ENCODE results near the gene FNDC10. TPM values are rescaled to one million over a fixed set of nuclear protein-coding genes. Genes with fewer than 3 reads are reported as not detected.
A peak's percentile ranks its signal among the peaks of the same experiment; 100 is the strongest.

FNDC10 gene
- total RNA-seq, 1 donor: 5.9 TPM

DNA sequence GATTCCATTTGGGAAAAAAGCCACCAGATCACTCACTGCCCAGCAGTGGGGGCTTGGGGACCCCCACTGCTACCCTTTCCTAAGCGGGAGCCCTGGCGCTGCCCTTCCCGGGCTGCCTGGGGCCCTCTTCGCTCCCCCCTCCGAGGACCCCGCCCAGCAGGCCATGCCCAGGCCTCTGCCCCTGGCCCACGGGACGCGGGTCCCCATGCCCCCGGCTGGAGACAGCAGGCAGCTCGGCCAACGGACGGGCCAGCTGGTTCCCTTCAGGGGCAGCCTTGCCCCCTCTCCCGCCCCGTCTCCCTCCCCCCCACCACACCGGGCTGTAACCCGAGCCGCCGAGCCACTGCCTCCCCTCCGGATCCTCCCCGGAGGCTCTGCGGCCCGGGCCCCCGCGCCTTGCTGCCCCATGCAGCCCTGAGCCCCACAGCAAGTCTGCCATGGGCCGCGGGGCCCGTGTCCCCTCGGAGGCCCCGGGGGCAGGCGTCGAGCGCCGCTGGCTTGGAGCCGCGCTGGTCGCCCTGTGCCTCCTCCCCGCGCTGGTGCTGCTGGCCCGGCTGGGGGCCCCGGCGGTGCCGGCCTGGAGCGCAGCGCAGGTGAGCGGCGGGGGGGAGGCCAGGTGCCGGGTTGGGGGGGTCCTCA, 32.0 kb upstream of the FNDC10 start, which contains the start of gene MMP23B:
Gene MMP23B (plus strand): TSS at position 392 of the 639 bp plus-strand sequence. CDS start 46 bp downstream, at position 438.
- TF ChIP-seq, protein P1, sequence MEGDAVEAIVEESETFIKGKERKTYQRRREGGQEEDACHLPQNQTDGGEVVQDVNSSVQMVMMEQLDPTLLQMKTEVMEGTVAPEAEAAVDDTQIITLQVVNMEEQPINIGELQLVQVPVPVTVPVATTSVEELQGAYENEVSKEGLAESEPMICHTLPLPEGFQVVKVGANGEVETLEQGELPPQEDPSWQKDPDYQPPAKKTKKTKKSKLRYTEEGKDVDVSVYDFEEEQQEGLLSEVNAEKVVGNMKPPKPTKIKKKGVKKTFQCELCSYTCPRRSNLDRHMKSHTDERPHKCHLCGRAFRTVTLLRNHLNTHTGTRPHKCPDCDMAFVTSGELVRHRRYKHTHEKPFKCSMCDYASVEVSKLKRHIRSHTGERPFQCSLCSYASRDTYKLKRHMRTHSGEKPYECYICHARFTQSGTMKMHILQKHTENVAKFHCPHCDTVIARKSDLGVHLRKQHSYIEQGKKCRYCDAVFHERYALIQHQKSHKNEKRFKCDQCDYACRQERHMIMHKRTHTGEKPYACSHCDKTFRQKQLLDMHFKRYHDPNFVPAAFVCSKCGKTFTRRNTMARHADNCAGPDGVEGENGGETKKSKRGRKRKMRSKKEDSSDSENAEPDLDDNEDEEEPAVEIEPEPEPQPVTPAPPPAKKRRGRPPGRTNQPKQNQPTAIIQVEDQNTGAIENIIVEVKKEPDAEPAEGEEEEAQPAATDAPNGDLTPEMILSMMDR (IDR thresholded peaks at IDR 0.05; ENCODE audit: insufficient read depth, low read length): no peak
- no peak for DNase-seq (ENCODE audit: low read depth)
- peak within 1 kb of the TSS; percentile 25 for H3K4me3 ChIP-seq (ENCODE audit: low read depth, low read length)

DNA sequence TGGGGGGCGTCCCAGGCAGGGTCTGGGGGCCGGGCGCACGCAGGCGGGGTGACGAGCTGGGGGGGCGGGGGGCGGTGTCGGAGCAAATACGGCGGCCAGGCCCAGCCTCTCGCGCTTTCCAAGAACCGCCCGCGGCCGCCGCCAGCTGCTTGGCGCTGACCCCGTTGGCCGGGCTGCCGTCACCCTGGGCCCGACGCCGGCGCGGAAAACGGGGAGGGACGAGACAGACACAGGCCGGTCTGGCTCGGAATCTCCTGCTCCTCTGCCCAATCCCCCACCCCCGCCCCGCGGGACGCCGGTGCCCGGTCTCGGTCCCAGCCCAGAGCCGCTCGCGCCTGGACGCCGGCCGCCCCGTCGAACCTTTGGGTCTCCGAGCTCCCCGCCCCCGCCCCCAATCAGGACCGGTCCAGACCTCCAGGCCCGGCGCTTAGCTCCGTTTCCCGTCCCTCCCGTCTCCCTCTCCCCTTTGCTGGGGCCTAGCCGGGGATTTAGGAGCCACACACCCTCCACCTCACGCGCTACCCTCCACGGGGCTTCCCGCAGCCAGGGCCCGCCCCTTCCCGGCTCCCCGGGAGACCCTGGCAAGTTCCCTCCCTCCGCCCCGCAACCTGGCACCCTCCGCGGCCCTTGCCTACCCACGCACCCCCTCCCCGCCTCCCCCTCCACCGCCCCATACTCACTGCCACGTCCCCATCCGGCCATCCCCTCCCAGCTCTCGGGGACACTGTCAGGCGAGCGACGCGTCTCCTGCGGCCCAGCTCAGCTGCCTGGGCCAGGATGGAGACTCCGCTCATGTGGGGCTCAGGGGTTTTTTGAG, 31.2 kb upstream of the FNDC10 start:
- peak; percentile 43 for DNase-seq (ENCODE audit: low read depth)
- TF ChIP-seq, protein P1 (IDR thresholded peaks at IDR 0.05; ENCODE audit: insufficient read depth, low read length): no peak
- no peak overlapping the region for H3K4me3 ChIP-seq (ENCODE audit: low read depth, low read length)

- TF ChIP-seq, protein P1 (IDR thresholded peaks at IDR 0.05; ENCODE audit: insufficient read depth, low read length): no peak
- DNase-seq (ENCODE audit: low read depth): peak; percentile 25
- H3K4me3 ChIP-seq (ENCODE audit: low read depth, low read length): no peak overlapping the region
Measured at GRCh38 chr1:1630191-1630964, 30.4 kb upstream of the FNDC10 start.

DNA sequence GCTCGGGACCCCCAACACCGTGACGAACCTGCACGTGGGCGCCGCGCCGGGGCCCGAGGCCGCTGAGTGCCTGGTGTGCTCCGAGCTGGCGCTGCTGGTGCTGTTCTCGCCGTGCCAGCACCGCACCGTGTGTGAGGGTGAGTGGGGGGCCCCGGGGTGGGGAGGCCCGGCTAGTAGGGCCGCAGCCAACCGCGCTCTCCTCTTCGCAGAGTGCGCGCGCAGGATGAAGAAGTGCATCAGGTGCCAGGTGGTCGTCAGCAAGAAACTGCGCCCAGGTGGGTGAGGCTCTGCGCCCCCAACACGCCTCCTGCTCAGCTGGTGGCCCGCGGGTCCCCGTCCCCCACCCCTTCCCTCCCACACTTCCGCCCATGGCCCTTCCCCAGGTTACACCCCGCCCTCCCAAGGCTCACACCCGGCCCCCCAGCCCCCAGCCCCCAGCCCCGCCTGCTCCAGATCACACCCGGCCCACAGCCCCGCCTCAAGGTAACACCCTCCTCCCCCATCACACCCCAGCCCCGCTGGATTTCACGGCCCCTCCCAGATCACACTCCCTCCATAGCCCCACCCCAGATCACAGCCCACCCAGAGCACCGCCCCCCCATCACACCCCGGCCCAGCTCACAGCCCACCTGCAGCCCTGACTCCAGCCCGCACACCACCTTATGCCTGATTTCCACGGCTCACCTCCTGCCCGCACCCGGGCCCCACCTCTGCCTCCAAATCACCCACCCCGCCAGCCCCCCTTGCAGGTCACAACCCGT, 29.7 kb upstream of the FNDC10 start:
- TF ChIP-seq, protein P1 (IDR thresholded peaks at IDR 0.05; ENCODE audit: insufficient read depth, low read length): no peak
- DNase-seq (ENCODE audit: low read depth): no peak
- no peak overlapping the region for H3K4me3 ChIP-seq (ENCODE audit: low read depth, low read length)

GRCh38 chr1:1628754-1629429, 29.0 kb upstream of the FNDC10 start:
- TF ChIP-seq, protein P1 (IDR thresholded peaks at IDR 0.05; ENCODE audit: insufficient read depth, low read length): no peak
- no peak overlapping the region for H3K4me3 ChIP-seq (ENCODE audit: low read depth, low read length)
- no peak for DNase-seq (ENCODE audit: low read depth)
